ENCODE data around the gene CCDC18. TPM values are rescaled to one million over a fixed set of nuclear protein-coding genes. Genes with fewer than 3 reads are reported as not detected.

Gene CCDC18
- total RNA-seq, 6 experiments from 2014 or later: 6.2 to 13.7 (median 12.9) TPM

DNA sequence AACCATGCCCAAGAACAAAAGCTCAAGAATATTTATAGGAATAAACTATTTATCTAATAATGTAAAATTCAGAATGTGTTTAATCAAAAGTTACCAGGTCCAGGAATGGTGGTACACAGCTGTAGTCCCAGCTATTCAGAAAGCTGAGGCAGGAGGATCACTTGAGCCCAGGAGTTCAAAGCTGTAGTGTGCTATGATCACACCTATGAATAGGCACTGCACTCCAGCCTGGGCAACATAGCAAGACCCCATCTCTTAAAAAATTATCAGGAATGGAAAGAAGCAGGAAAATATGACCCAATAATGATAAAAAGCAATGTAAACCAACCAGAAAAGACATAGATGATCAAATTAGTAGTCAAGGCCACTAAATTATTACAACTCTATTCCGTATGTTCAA, 103.0 kb downstream of the CCDC18 start:
- Mint-ChIP-seq H3K36me3 (ENCODE audit: low read depth) (peaks cover 12% of the 10 kb centered on the region), H3K27ac (no peak overlapping the region), H3K4me1 (ENCODE audit: low read depth) (no peaks in the 10 kb centered on the region), H3K9me3 (no peaks in the 10 kb centered on the region), H3K27me3 (ENCODE audit: insufficient read depth) (no peaks in the 10 kb centered on the region), H3K4me3 (no peak overlapping the region)
- TF ChIP-seq, protein P1, sequence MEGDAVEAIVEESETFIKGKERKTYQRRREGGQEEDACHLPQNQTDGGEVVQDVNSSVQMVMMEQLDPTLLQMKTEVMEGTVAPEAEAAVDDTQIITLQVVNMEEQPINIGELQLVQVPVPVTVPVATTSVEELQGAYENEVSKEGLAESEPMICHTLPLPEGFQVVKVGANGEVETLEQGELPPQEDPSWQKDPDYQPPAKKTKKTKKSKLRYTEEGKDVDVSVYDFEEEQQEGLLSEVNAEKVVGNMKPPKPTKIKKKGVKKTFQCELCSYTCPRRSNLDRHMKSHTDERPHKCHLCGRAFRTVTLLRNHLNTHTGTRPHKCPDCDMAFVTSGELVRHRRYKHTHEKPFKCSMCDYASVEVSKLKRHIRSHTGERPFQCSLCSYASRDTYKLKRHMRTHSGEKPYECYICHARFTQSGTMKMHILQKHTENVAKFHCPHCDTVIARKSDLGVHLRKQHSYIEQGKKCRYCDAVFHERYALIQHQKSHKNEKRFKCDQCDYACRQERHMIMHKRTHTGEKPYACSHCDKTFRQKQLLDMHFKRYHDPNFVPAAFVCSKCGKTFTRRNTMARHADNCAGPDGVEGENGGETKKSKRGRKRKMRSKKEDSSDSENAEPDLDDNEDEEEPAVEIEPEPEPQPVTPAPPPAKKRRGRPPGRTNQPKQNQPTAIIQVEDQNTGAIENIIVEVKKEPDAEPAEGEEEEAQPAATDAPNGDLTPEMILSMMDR (IDR thresholded peaks at IDR 0.05): no peak
- no peak for DNase-seq

DNA sequence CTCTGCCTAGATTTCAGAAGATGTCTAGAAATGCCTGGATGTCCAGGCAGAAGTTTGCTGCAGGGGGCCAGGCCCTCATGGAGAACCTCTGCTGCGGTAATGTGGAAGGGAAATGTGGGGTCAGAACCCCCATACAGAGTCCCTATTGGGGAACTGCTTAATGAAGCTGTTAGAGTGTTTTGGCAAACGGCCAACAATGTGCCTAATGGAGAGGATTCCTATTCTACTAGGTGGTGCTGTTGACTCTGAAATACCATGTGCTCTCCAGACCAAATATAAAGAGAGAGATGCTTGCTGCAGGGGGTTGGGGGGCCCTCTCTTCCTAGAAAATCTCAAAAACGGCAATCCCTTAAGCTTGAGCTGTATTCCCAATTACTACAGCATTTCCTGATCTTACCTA, 108.0 kb downstream of the CCDC18 start:
- Mint-ChIP-seq H3K4me3 (no peak overlapping the region), H3K4me1 (ENCODE audit: low read depth) (no peaks in the 10 kb centered on the region), H3K27me3 (ENCODE audit: insufficient read depth) (no peaks in the 10 kb centered on the region), H3K36me3 (ENCODE audit: low read depth) (peaks cover 5% of the 10 kb centered on the region), H3K9me3 (no peaks in the 10 kb centered on the region), H3K27ac (no peak overlapping the region)
- no peak for DNase-seq
- TF ChIP-seq, protein P1 (IDR thresholded peaks at IDR 0.05): no peak

GRCh38 chr1:93296555-93297154, 116.1 kb downstream of the CCDC18 start:
- TF ChIP-seq, protein P1 (IDR thresholded peaks at IDR 0.05): no peak
- H3K27ac Mint-ChIP-seq: no peak overlapping the region
- H3K4me3 Mint-ChIP-seq: no peak overlapping the region
- no peaks in the 10 kb centered on the region for H3K4me1 Mint-ChIP-seq (ENCODE audit: low read depth)
- H3K27me3 Mint-ChIP-seq (ENCODE audit: insufficient read depth): no peaks in the 10 kb centered on the region
- DNase-seq: no peak
- no peaks in the 10 kb centered on the region for H3K9me3 Mint-ChIP-seq
- no peaks in the 10 kb centered on the region; the same call in 1 of the 2 replicates for H3K36me3 Mint-ChIP-seq (ENCODE audit: low read depth)

DNA sequence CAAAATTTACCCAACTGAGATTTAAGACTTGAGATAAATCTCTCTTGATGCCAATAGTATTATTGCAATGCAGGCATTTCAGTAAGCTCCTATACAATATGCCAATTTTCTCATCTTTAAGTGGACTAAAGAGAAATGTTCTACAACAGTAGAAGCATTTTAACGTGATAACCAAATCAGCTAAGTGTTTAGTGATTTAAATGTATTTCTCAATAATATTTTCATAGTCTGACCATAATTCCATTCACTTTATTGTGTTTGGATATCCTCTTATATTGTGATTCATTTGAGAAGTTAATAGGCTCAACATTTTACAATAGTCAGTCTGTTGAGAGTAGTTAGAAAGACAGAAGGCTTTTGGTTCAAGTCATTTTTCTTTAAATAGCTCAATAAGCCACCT, 120.6 kb downstream of the CCDC18 start:
- Mint-ChIP-seq H3K36me3 (ENCODE audit: low read depth) (no peaks in the 10 kb centered on the region), H3K4me1 (ENCODE audit: low read depth) (peaks cover 7% of the 10 kb centered on the region; the same call in 1 of the 2 replicates), H3K4me3 (no peak overlapping the region), H3K27me3 (ENCODE audit: insufficient read depth) (peaks cover 2% of the 10 kb centered on the region; the same call in 1 of the 2 replicates), H3K9me3 (no peaks in the 10 kb centered on the region), H3K27ac (no peak overlapping the region)
- TF ChIP-seq, protein P1 (IDR thresholded peaks at IDR 0.05): no peak
- DNase-seq: no peak

GRCh38 chr1:93302078-93302477, 121.6 kb downstream of the CCDC18 start:
- H3K36me3 Mint-ChIP-seq (ENCODE audit: low read depth): no peaks in the 10 kb centered on the region
- peaks cover 2% of the 10 kb centered on the region; the same call in 1 of the 2 replicates for H3K27me3 Mint-ChIP-seq (ENCODE audit: insufficient read depth)
- DNase-seq: no peak
- H3K4me3 Mint-ChIP-seq: no peak overlapping the region
- H3K9me3 Mint-ChIP-seq: no peaks in the 10 kb centered on the region
- TF ChIP-seq, protein P1 (IDR thresholded peaks at IDR 0.05): no peak
- H3K27ac Mint-ChIP-seq: no peak overlapping the region
- H3K4me1 Mint-ChIP-seq (ENCODE audit: low read depth): peaks cover 7% of the 10 kb centered on the region; the same call in 1 of the 2 replicates

Data from HFFc6 (cell line).